ENCODE results near the gene GRM3. TPM values are rescaled to one million over a fixed set of nuclear protein-coding genes. Genes with fewer than 3 reads are reported as not detected.

The GRM3 gene
- not detected for total RNA-seq
- not detected for total RNA-seq (2013)

- ATAC-seq = no peak
- intact Hi-C loops (cut with micrococcal nuclease) = no loop called here
- Mint-ChIP-seq H3K9me3 (peaks cover 0 to 2% of the 10 kb centered on the region in 2 donors), H3K4me1 (no peaks in the 10 kb centered on the region), H3K27me3 (ENCODE audit: low read depth in 2 of 2) (peaks cover 0 to 8% of the 10 kb centered on the region in 2 donors), H3K27ac (no peak within 1 kb of the TSS), H3K4me3 (no peak within 1 kb of the TSS), H3K36me3 (no peaks in the 10 kb centered on the region)
- Histone ChIP-seq H3K9me3 (ENCODE audit: control insufficient read depth, insufficient read depth, low read length) (peaks cover 5% of the 10 kb centered on the region), H3K4me1 (ENCODE audit: control insufficient read depth, insufficient read depth, low read length) (no peaks in the 10 kb centered on the region), H3K36me3 (ENCODE audit: control insufficient read depth, insufficient read depth, low read length) (no peaks in the 10 kb centered on the region), H3K27me3 (ENCODE audit: control insufficient read depth, insufficient read depth, low read length) (peaks cover 5% of the 10 kb centered on the region), H3K4me3 (ENCODE audit: low read length) (no peak within 1 kb of the TSS), H3K27ac (ENCODE audit: low read length) (no peak within 1 kb of the TSS)
- WGBS (ENCODE audit: insufficient coverage) = 4% methylated on average over 22 of the region's 23 CpGs
- TF ChIP-seq CTCF (IDR thresholded peaks at IDR 0.05) = no peak
- DNase-seq = no peak
These were observed at the start of gene GRM3 for GRCh38 chr7:86643561-86644281. TSS of gene GRM3 (plus strand) at chr7:86643909. CDS start at chr7:86765146, 121,237 bp downstream.

GRCh38 chr7:86598311-86598710, 45.4 kb upstream of the GRM3 start:
- Histone ChIP-seq H3K4me1 (ENCODE audit: control insufficient read depth, insufficient read depth, low read length) (no peaks in the 10 kb centered on the region), H3K27me3 (ENCODE audit: control insufficient read depth, insufficient read depth, low read length) (no peaks in the 10 kb centered on the region), H3K36me3 (ENCODE audit: control insufficient read depth, insufficient read depth, low read length) (no peaks in the 10 kb centered on the region), H3K9me3 (ENCODE audit: control insufficient read depth, insufficient read depth, low read length) (no peaks in the 10 kb centered on the region), H3K4me3 (ENCODE audit: low read length) (no peak overlapping the region), H3K27ac (ENCODE audit: low read length) (no peak overlapping the region)
- WGBS (ENCODE audit: insufficient coverage) = 74% methylated on average over 15 of the region's 15 CpGs
- no peak for TF ChIP-seq CTCF (IDR thresholded peaks at IDR 0.05)
- no peaks in the 10 kb centered on the region for H3K27me3 Mint-ChIP-seq (ENCODE audit: low read depth in 2 of 2)
- no peaks in the 10 kb centered on the region for H3K36me3 Mint-ChIP-seq
- H3K9me3 Mint-ChIP-seq = peaks cover 6 to 8% of the 10 kb centered on the region in 2 donors
- ATAC-seq (no peak), DNase-seq (no peak)
- no peak overlapping the region for H3K4me3 Mint-ChIP-seq
- H3K4me1 Mint-ChIP-seq = no peaks in the 10 kb centered on the region
- intact Hi-C loops (cut with micrococcal nuclease) = no loop called here
- no peak overlapping the region for H3K27ac Mint-ChIP-seq

DNA sequence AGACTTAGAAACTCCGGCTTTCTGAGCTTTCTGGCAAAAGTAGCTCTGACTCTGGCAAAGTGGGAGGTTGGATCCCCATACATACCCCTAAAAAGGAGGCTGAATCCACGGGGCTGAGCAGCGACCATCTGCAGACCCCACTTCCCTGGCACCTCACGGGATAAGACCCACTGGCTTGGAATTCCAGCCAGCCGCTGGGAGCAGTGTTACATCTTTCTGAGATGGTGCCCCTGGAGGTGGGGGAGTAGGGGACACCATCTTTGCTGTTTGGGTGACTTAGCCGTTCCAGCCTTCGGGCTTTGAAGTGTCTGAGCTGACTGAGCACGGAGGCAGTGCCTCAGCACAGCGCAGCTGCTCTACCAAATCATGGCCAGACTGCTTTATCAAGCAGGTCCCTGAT, 45.0 kb upstream of the GRM3 start:
- H3K27me3 ChIP-seq (ENCODE audit: control insufficient read depth, insufficient read depth, low read length) = no peaks in the 10 kb centered on the region
- H3K36me3 ChIP-seq (ENCODE audit: control insufficient read depth, insufficient read depth, low read length) = no peaks in the 10 kb centered on the region
- H3K27ac ChIP-seq (ENCODE audit: low read length) = no peak overlapping the region
- H3K9me3 ChIP-seq (ENCODE audit: control insufficient read depth, insufficient read depth, low read length) = no peaks in the 10 kb centered on the region
- Mint-ChIP-seq H3K4me1 (no peaks in the 10 kb centered on the region), H3K27me3 (ENCODE audit: low read depth in 2 of 2) (no peaks in the 10 kb centered on the region), H3K9me3 (peaks cover 6 to 8% of the 10 kb centered on the region in 2 donors), H3K4me3 (no peak overlapping the region), H3K36me3 (no peaks in the 10 kb centered on the region), H3K27ac (no peak overlapping the region)
- no peak for TF ChIP-seq CTCF (IDR thresholded peaks at IDR 0.05)
- 91% methylated on average over 9 of the region's 9 CpGs for WGBS (ENCODE audit: insufficient coverage)
- H3K4me3 ChIP-seq (ENCODE audit: low read length) = no peak overlapping the region
- DNase-seq (no peak), ATAC-seq (no peak)
- H3K4me1 ChIP-seq (ENCODE audit: control insufficient read depth, insufficient read depth, low read length) = no peaks in the 10 kb centered on the region
- intact Hi-C loops (cut with micrococcal nuclease) = no loop called here
